PFSK-1 (cell line): ENCODE data around the gene PLA2G4A.

Experiments used
- FOXP2 ChIP-seq: optimal IDR thresholded peaks from 2 replicates; pipeline ENCODE3; 2011; ENCODE audit warnings: borderline replicate concordance, control low read depth, inconsistent platforms; ENCODE audit not compliant: insufficient read depth; ENCODE audit errors: extremely low read length, extremely low read depth
- POLR2AphosphoS5 ChIP-seq: IDR thresholded peaks from 2 replicates; pipeline ENCODE4 v1.6.1; 2012; ENCODE audit warnings: low read depth, mild to moderate bottlenecking, control low read depth, low read length, moderate library complexity
- REST ChIP-seq, 2 experiments: IDR thresholded peaks; 2 replicates each; pipeline versions ENCODE4 v1.6.1 to v1.8.0; 2011 to 2012; ENCODE audit warnings: low read depth in 2 of 2, low read length in 2 of 2, control low read depth in 1 of 2, inconsistent platforms in 1 of 2, mild to moderate bottlenecking in 1 of 2, moderate library complexity in 1 of 2; ENCODE audit not compliant: insufficient read depth in 1 of 2
- TAF1 ChIP-seq: IDR thresholded peaks from 2 replicates; pipeline ENCODE4 v1.6.1; 2012; ENCODE audit warnings: low read length, control low read depth, borderline replicate concordance; ENCODE audit not compliant: insufficient read depth

DNA sequence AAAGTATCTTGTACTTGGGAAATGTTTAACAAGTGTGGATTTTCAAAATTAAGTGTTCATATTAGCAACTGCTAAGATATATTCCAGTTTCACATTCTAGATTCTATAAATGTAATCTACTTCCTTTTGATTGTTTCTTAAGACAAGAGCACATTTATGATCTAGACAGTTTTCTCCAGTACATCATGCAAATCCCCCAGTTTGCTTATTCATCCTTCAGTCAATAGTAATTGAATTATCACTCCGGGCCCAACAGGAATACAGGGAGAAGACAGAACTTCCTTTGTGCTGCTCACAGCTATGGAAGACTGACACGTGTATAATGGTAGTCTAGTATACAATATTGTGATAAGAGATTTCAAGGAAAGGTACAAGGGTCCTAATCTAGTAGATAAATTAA is 14.5 kb downstream of the PLA2G4A start:
- TF ChIP-seq REST (IDR thresholded peaks at IDR 0.05; ENCODE audit: insufficient read depth in 1 of 2, low read depth in 2 of 2, low read length in 2 of 2) (no peak), POLR2AphosphoS5 (no peak), FOXP2 (no peak), TAF1 (no peak)
